Endothelial cell (in vitro differentiated cells): ENCODE data around the gene ZFYVE26. TPM values are rescaled to one million over a fixed set of nuclear protein-coding genes. Genes with fewer than 3 reads are reported as not detected.

Source experiments
- DNase-seq: peaks from one replicate; pipeline ENCODE4 v3.0.0; 2021; ENCODE audit warnings: low spot score
- H3K27ac Mint-ChIP-seq: one replicate; pipeline ENCODE4 v1.8.0; 2021; ENCODE audit warnings: mixed read lengths, inconsistent platforms; ENCODE audit not compliant: unreplicated experiment
- H3K27me3 Mint-ChIP-seq: one replicate; pipeline ENCODE4 v1.8.0; 2021; ENCODE audit warnings: mild to moderate bottlenecking, moderate library complexity, mixed read lengths, inconsistent platforms; ENCODE audit not compliant: unreplicated experiment
- H3K36me3 Mint-ChIP-seq: one replicate; pipeline ENCODE4 v1.8.0; 2021; ENCODE audit warnings: mild to moderate bottlenecking, low read depth, mixed read lengths, inconsistent platforms; ENCODE audit not compliant: unreplicated experiment
- H3K4me1 Mint-ChIP-seq: one replicate; pipeline ENCODE4 v1.8.0; 2021; ENCODE audit warnings: mild to moderate bottlenecking, mixed read lengths, inconsistent platforms; ENCODE audit not compliant: unreplicated experiment
- H3K4me3 Mint-ChIP-seq: one replicate; pipeline ENCODE4 v1.8.0; 2021; ENCODE audit warnings: mild to moderate bottlenecking, mixed read lengths, inconsistent platforms; ENCODE audit not compliant: unreplicated experiment
- H3K9me3 Mint-ChIP-seq: one replicate; pipeline ENCODE4 v1.8.0; 2021; ENCODE audit warnings: mixed read lengths, inconsistent platforms; ENCODE audit not compliant: unreplicated experiment
- CTCF ChIP-seq: fragments of 200-600 bp; sonication (generic); IDR thresholded peaks from one replicate; pipeline ENCODE4 v1.5.0; 2021; ENCODE audit warnings: antibody characterized with exemption; ENCODE audit not compliant: unreplicated experiment
- total RNA-seq: library from RNA; stranded (reverse); fragmentation: NEBNext Ultra II Directional; extraction: Animal tissue kit (Norgen Biotek cat#: 25700); gene quantifications from one replicate; pipeline ENCODE4 v1.2.1, GENCODE V29; 2021; ENCODE audit not compliant: unreplicated experiment

ZFYVE26 gene
- total RNA-seq, 1 donor from 2014 or later: 28.9 TPM

- H3K27ac Mint-ChIP-seq: no peak overlapping the region
- no peaks in the 10 kb centered on the region for H3K4me1 Mint-ChIP-seq
- no peak for DNase-seq
- H3K36me3 Mint-ChIP-seq: peaks cover 35% of the 10 kb centered on the region
- no peak overlapping the region for H3K4me3 Mint-ChIP-seq
- peaks cover 2% of the 10 kb centered on the region for H3K27me3 Mint-ChIP-seq
- H3K9me3 Mint-ChIP-seq: no peaks in the 10 kb centered on the region
- TF ChIP-seq CTCF: no peak
Measured at GRCh38 chr14:67776653-67777322, 39.6 kb downstream of the ZFYVE26 start.

GRCh38 chr14:67773844-67774377 is 42.5 kb downstream of the ZFYVE26 start:
- Mint-ChIP-seq H3K4me3 (no peak overlapping the region), H3K9me3 (no peaks in the 10 kb centered on the region), H3K27me3 (no peaks in the 10 kb centered on the region), H3K36me3 (peaks cover 40% of the 10 kb centered on the region), H3K27ac (no peak overlapping the region), H3K4me1 (no peaks in the 10 kb centered on the region)
- no peak for TF ChIP-seq CTCF
- DNase-seq: no peak

- no peak for DNase-seq
- Mint-ChIP-seq H3K27ac (no peak overlapping the region), H3K4me3 (no peak overlapping the region), H3K9me3 (no peaks in the 10 kb centered on the region), H3K4me1 (no peaks in the 10 kb centered on the region), H3K27me3 (no peaks in the 10 kb centered on the region), H3K36me3 (peaks cover 36% of the 10 kb centered on the region)
- no peak for TF ChIP-seq CTCF
Measured at GRCh38 chr14:67768219-67768618, 48.2 kb downstream of the ZFYVE26 start.

GRCh38 chr14:67766035-67766680 is 50.2 kb downstream of the ZFYVE26 start:
- Mint-ChIP-seq H3K4me1 (no peaks in the 10 kb centered on the region), H3K4me3 (no peak overlapping the region), H3K27me3 (no peaks in the 10 kb centered on the region), H3K27ac (no peak overlapping the region), H3K9me3 (no peaks in the 10 kb centered on the region), H3K36me3 (peaks cover 28% of the 10 kb centered on the region)
- DNase-seq: no peak
- no peak for TF ChIP-seq CTCF
